Stimulated activated CD4-positive, alpha-beta T cell treated with anti-CD3 and anti-CD28 coated beads, Interleukin-2, amount 100 ng/mL, for 4 hours (primary cell): Measurements from ENCODE around the gene COQ10A.
"Not testable (repeated sequence)": the region's sequence is repeated elsewhere in the genome, so short reads cannot be mapped to it uniquely, and the experiment has no call there.

Experiments used
- DNase-seq: peaks from one replicate; pipeline ENCODE4 v3.0.0-alpha.2; 2020; ENCODE audit warnings: low read depth

The COQ10A gene

DNA sequence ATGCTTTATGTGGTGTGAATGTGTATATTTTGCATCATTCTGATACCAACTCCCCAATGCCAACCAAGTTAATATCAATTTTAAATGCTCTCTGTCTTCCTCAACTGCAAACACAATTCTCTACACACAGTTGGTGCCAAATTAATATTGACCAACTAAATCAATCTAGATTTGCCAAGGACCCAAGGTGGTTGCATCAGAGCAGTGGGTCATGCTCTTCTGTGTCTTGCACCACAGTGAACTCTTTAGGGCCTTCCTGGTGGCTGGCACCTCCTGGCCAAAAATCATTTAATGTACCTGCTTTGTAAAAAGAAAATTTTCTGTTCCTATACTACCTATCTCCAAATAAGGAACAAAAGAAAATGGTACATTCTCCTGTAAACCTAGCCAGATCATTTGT is 14.1 kb downstream of the COQ10A start:
- no peak for DNase-seq

DNA sequence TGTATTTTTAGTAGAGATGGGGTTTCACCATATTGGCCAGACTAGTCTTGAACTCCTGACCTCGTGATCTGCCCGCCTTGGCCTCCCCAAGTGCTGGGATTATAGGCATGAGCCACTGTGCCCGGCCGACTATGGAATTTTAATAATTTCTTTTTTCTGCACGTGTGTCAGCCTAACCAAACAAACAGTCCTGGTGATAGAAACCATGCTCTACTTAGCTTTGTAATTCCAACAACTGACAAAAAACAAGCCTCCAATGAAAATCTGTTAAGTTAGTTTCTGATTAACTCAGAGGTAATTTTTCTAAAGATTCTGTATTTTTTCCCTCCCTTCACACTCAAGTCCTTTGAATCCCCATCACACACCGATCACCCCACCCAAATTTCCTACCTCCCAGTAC is 15.3 kb downstream of the COQ10A start:
- DNase-seq = no peak

DNA sequence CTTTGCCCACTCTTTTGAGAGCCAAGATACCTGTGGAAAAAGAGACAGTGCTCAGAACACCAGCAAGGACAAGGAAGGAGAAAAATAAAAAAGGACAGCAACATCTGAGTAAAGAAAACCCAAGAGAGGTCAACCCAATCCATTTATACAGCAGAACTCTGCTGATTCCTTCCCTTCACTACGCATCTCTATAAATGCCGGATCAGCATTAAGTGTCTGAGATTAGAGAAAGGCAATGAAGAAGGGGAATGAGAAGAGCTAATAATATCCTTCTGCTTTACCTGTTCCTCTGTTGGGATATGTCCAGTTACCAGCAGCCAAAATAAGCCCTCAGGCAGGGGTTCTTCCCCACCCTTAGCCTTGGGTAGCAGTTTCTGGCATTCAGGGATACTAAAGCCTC is 15.8 kb downstream of the COQ10A start:
- DNase-seq = no peak

DNA sequence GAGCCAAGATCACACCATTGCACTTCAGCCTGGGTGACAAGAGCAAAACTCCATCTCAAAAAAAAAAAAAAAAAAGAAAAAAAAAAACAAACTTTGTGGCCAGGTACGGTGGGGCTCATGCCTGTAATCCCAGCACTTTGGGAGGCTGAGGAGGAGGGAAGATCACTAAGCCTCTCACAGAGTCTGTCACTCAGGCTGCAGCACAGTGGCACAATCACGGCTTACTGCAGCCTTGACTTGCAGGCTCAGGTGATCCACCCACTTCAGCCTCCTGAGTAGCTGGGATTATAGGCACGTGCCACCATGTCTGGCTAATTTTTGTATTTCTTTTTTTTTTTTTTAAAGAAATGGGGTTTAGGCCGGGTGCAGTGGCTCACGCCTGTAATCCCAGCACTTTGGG is 17.5 kb downstream of the COQ10A start:
- not testable (repeated sequence) for DNase-seq

DNA sequence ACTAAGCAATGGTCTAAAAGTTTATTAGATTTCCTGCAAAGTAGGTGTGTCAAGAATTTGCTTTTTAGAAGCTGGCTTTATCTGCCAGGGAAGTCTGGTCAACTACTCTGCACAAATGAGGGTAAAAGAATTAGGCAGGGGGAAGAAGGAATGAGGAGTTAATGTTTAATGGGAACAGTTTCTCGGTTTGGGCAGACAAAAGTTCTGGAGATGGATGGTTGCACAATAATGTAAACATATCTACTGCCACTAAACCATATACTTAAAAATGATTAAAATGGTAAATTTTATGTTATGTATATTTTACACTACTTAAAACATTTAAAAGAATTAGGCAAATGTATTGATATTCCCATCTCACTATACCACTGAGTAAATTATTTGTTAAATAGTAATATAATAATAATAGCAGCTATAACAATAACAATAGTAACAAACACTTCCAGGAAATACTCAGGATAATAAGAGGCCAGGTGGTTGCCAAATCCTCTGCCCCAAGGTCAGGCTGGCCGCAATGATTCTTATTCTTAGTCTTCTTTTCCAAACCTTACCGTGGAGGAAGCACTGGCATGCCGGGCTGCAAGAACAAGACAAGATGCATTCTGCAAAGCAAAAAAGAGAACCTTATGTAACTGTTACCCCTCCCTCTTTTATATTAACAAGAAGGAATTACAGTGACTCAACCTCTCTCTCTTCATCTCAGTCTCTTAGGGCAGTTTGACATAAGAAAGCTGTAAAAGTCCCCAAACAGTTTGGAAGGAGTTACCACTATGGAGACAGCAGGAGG is 19.5 kb downstream of the COQ10A start:
- DNase-seq = no peak

DNA sequence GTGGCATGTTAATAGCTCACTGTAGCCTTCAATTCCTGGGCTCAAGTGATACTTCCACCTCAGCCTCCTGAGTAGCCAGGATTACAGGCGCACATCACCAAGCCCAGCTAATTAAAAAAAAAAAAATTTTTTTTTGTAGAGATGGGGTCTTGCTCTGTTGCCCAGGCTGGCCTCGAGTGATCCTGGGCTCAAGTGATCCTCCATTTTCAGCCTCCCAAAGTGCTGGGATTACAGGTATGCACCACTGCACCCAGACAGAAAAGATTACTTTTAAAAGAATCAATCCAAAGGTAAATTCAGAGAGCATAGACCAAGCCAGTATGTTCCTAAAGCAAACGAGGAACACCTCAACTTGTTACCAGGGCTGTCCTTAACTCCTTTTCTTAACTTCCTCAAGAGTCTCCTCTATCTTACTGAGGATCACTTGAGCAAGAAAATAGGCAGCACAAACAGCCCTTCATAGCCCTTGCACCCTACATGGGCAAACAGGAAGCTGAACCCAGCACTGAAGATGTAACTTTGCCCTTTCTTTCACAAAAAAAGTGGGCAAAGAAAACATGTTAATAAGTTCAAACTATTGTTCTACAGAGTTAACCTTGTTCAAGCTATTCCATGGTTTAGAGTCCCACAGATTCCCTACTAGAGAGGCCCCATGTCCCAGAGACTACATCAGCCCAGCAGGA is 22.1 kb downstream of the COQ10A start:
- no peak for DNase-seq

DNA sequence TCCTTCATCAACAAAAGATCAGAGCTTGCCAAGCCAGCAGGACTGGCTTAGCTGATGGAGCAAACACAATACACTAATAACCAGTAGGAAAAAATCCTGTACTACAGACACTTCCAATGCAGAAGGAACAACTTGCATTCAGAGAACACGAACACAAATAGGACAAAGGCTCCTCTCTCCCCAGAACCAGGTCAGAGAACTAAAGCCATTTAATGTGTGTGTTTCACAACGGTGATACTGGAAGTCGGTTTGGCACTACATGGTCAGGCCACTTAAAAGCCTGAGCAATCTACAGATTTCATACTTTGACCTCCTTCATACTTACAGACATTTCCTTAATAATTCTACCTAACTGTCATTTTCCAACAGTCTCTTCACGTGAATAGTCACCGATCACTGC is 27.1 kb downstream of the COQ10A start:
- DNase-seq = no peak

DNA sequence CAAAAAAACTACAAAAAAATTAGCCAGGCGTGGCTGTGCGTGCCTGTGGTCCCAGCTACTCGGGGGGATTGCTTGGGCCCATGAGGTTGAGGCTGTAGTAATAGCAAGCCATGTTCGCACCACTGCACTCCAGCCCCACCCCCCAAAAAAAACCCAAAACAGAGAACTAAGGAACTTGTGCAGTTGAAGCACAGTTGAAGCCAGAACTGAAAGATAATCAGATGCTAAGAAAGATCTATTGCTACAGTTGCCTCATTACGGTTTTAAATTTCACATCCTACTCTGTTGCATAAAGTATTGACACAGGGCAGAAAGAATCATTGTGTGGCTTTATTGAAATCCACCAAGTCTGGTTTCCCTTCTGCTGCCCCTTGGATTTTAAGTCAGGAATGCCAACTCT is 29.6 kb downstream of the COQ10A start:
- no peak for DNase-seq

DNA sequence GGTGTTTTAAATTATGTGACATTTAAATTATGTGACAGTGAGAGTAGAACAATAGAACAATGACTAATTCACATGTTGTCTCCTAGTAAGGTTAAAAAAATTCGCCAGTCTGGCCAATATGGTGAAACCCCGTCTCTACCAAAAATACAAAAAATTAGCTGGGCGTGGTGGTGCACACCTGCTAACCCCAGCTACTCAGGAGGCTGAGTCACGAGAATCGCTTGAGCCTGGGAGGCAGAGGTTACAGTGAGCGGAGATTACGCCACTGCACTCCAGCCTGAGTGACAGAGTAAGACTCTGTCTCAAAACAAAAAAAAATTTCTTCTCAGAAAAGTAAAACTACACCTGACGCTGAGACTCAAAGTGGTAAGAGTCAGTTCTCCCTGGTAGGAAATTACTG is 30.7 kb downstream of the COQ10A start:
- DNase-seq = no peak

DNA sequence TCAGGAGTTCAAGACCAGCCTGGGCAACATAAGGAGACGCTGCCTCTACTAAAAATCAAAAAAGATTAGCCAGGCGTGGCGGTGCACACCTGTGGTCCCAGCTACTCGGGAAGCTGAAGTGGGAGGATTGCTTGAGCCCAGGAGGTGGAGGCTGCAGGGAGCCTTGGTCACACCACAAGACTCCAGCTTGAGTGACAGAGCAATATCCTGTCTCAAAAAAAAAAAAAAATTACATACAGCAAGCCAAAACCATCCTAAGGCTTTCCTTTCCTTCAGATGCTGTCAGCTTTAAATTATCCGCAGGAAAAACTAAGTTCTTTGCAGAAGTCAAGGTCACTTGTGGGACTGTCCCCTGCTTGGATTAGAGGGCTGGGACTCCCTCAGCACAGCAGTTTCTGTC is 32.1 kb downstream of the COQ10A start:
- DNase-seq = no peak

DNA sequence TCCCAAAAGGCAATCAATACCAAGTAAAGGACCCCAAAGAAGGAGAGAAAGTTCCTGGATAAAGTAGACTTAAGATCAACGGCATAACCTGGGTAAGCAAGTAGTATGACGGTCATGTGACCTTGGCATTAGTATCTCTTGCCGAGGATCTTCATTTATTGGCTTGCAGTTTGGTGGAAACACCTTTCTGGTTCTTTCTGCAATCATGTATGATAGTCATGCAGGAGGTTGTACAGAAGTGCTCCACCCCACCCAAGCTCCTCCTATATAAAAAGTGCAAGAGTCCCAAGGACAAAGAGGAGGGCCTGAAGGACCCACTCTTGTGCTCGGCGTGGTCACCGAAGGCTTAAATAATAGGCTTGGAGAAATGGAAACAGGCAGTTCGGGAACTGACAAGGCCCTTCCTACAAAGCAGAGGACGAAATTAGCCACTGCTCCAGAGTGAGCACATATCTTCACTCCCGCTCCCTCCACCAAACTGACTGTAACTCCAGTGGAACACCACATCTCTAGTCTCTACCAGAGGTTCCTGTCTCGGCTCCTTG is 32.6 kb downstream of the COQ10A start:
- DNase-seq = peak; percentile 13

DNA sequence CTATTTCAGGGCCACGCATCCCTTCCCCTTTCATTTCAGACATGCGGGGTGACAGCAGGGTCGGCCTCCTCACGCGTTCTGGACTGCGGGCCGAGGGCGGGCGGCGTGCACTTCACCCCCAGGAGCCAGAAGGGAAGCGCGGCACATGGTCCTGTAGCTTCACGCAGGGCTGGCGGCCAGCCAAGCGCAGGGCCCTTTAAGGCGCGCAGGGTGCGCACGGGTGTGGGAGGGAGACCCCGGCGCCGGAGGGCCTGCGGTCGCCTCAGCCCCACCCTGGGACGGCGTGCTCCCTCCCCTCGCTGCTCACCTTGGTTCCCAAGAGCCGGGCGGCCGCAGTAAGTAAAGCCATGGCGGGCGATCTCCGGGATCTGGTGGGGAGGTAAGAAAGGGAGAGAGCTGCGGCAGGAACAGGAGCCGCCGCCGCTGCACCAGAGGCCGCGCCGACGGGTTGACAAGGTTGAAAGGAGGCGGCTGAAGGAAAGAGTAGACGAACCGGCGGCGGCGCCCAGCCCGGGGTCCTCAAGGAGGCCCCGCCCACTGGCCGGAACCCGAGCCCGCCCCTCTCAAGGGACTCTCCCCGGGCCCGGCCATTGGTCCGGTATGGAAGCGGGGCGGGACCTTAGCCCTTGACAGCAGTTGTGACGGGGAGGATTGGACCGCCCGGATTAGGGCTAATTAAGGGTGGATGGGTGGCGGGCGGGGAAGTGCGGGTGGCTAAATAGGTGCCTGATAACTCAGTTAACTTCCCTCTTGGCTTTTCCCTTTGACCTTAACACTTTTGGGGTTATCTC is 33.3 kb downstream of the COQ10A start, which contains the start of gene CS:
Gene CS (minus strand): TSS at position 478 of the 791 bp plus-strand sequence. CDS start 129 bp downstream, at position 349.
- DNase-seq = peak; percentile 98

DNA sequence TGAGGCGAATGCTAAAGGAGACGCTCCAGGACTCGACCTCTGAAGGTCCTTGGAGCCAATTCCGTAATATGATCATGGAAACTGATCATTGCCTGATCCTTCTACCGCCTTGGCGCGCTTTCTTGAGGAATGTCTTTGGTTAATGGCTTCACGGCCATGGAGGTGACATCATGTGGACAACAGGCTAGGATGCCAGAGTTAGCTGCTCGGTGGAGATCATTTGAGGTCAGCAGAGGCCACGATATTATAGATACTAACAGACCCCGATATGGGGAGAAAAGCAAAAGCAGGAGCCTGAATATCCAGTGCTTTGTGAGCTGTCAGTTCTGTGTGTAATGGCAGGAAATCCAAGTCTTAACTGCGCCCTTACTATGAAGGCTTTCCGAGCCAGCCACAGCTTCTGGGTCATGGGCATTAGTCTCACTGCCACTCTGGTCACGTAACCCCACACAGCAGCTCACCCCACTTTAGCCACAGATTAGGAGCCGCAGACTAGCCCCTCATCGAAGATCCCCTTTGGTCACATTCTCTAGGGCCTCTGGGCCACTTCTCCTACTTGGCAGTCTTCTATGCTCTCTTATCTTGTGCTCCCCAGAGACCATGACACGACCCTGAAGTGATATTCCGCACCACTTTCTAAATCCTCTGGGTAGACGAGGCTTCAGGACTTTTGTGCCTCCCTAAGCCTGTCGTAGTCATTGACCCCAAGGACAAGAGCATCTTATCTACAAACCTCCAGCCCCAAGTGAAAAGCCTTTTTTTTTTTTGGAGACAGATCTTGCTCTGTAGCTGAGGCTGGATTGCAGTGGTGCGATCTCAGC is 34.1 kb downstream of the COQ10A start:
- DNase-seq = no peak

DNA sequence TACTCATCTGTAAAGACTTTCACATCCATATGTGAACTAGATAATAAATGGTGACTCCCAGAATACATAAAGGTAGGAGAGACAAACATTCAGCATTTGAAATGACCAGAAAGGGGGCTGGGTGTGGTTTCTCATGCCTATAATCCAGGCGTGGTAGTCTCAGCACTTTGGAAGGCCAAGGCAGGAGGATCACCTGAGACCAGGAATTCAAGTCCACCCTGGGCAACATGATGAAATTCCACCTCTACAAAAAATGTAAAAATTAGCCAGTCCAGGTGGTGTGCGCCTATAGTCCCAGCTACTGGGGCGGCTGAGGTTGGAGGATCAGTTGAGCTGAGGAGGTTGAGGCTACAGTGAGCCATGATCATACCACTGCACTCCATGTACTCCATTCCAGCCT is 37.5 kb downstream of the COQ10A start:
- no peak for DNase-seq

DNA sequence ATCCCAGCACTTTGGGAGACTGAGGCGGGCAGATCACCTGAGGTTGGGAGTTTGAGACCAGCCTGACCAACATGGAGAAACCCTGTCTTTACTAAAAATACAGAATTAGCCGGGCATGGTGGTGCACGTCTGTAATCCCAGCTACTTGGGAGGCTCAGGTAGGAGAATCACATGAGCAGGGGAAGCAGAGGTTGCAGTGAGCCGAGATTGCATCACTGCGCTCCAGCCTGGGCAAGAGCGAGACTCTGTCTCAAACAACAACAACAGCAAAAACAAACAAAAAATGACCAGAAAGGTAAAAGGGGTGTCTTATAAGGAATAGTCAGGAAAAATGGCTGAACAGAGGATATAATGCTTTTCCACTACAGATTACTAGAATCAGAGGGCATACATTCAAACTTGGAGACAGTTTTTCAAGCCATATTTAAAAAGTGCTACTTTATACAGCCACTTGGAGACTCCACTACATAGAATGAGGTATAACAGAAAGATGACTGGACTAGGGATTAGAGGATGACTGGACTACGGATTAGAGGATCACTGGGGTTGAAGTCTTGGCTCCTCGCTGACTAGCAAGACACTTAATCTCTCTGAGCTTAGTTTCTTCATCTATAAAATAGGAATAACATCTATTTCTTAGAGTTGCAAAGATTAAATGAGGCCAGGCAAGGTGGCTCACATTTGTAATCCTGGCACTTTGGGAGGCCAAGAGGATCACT is 38.3 kb downstream of the COQ10A start:
- no peak for DNase-seq

DNA sequence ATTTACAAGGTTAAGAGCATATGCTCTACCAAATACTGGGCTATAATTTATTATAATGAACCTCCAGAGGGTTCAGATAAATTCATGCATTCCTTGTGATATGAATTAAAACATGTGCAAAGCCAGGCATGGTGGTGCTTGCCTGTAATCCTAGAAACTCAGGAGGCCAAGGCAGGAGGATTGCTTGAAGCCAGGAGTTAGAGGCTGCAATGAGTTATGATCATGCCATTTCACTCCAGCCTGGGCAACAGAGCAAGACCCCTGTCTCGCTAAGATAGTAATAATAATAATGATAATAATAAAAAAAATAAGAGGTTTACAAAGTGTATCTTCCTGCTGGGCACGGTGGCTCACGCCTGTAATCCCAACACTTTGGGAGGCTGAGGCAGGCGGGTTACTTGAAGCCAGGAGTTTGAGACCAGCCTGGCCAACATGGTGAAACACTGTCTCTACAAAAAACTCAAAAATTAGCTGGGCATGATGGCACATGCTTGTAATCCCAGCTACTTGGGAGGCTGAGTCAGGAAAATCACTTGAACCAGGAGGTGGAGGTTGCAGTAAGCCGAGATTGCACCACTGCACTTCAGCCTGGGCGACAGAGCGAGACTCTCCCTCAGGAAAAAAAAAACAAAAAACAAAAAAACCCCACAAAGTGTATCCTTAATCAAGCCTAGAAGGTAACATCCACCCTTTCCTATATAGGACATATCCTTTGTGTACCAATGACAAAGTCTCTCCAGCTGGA is 40.7 kb downstream of the COQ10A start:
- DNase-seq = no peak

DNA sequence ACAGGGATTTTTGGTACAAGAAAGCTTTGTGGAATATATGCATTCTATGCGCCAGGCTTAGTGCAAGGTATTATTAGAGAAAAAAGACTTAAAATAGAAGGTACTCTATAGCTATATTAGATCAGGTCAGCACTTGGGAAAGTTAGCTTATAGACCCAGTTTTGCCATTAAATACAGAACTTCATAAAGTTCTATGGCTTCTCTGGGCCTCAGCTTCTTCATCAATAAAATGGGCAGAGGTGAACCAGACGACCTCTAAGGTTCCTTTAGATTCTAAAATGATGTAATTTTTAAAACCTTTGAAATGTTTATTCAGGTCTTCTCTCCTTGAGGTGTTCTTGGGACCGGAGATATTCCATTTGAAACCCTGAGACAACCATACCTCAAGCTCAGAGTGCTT is 42.0 kb downstream of the COQ10A start:
- DNase-seq = no peak

DNA sequence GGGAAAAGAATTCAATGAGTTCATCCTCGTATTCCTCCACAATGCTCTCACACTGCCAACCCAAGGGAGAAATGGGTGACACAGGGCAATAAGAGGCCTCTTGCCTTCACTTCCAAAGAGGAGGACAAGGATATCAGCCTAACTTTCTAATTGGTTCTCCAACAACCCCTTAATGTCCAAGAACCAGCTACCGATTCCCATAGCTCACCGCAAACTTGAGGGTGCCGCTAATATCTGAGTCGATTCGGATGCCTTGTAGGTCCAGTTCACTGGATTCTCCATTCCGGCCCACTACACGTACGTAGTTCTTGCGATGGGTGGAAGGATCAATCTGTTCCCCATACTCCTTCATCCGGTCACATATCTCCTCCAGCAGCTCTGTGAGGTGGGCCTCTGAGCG is 44.3 kb downstream of the COQ10A start:
- no peak for DNase-seq

DNA sequence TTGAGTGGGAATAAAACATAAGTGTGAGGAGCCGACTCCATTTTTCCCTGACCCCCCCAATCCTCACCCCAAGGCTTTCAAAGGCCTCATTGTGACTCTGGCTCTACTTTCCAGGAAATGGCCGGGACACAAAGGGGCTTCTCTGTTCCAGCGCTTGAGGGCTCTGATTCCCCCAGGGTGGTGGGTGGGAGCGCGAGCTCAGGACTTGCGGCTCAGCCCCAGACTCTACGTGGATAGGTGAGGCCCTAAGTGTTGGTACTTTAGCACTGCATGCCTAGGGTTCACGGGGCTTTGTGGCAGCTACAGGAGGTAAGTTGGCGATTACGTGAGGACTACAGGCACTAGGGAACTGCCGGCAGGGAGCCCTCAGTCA is 48.5 kb downstream of the COQ10A start:
- no peak for DNase-seq
